Uterus (tissue), 4 donors: ENCODE results near the gene PDGFC. TPM values are rescaled to one million over a fixed set of nuclear protein-coding genes. Genes with fewer than 3 reads are reported as not detected.

Source experiments
- DNase-seq, 2 donors: peaks; one replicate each; pipeline ENCODE4 v3.0.0-alpha.2; 2019 to 2020
- H3K27ac ChIP-seq, 2 donors: fragments of 200-600 bp; sonication (generic); 1 replicate in 1 of 2; 2 replicates in 1 of 2; pipeline ENCODE4 v1.5.1; 2016 to 2018
- H3K27me3 ChIP-seq, 2 donors: fragments of 200-600 bp; sonication (generic); one replicate each; pipeline ENCODE4 v1.5.1; 2018 to 2019; ENCODE audit warnings: control low read depth in 1 of 2
- H3K36me3 ChIP-seq, 2 donors: fragments of 200-600 bp; sonication (generic); one replicate each; pipeline ENCODE4 v1.5.1; 2019; ENCODE audit warnings: control low read depth in 1 of 2
- H3K4me1 ChIP-seq, 2 donors: fragments of 200-600 bp; sonication (generic); one replicate each; pipeline ENCODE4 v1.5.1; 2018 to 2019; ENCODE audit warnings: control low read depth in 1 of 2
- H3K4me3 ChIP-seq, 2 donors: fragments of 200-600 bp; sonication (generic); 1 replicate in 1 of 2; 2 replicates in 1 of 2; pipeline ENCODE4 v1.5.1; 2018 to 2019; ENCODE audit warnings: mild to moderate bottlenecking in 1 of 2
- H3K9me3 ChIP-seq, 2 donors: fragments of 200-600 bp; sonication (generic); one replicate each; pipeline ENCODE4 v1.5.1; 2019; ENCODE audit warnings: control low read depth in 1 of 2
- POLR2A ChIP-seq, 2 donors: fragments of 450-650 bp; IDR thresholded peaks; one replicate each; pipeline ENCODE4 v1.6.1; 2016; ENCODE audit warnings: antibody characterized with exemption in 2 of 2, mild to moderate bottlenecking in 1 of 2, moderate library complexity in 1 of 2
- intact Hi-C: fragments of 100-400 bp; cut with DNase I; formaldehyde crosslinking; loops from one replicate; pipeline ENCODE4 v1.15.1; 2023; ENCODE audit warnings: low total_unique reads
- total RNA-seq, 4 donors: library from RNA; depleted of rRNA in 3 of 4; stranded (reverse); fragments of >200 nt in 3 of 4; gene quantifications; one replicate each; pipeline versions ENCODE4 v1.1.0 to v1.2.4, GENCODE V29; 2014 to 2023
- TF ChIP-seq, protein P1 (sequence below), 4 experiments: fragments of 200-600 bp in 2 of 4; fragments of 450-650 bp in 2 of 4; sonication (generic) in 2 of 4; IDR thresholded peaks; one replicate each; pipeline ENCODE4 v1.5.1; 2016 to 2019; ENCODE audit warnings: antibody characterized with exemption in 4 of 4, mild to moderate bottlenecking in 2 of 4, moderate library complexity in 1 of 4
- donor health status: DM: yes; HTN: yes; CAD: no.

PDGFC gene
- total RNA-seq, 4 donors from 2014 or later: 22.5 to 103 (median 70.2) TPM

DNA sequence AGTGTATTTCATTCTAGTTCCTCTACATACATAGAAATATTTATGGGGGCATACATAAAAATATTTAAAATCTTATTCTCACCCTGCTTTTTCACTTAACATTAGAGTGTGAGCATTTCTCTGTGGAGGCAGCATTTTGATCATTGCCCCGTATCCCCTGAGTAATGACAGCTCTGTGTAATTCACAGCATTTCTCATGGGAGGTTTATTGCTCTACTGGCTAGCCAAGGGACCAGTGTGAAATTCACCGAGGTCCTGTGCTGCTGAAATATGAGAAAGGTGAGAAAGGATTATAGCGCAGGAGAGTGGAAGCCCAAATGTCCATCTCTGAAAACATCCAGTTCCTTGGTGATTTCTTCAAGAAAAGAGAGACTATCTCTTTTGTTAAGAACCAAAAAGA lies 22.9 kb downstream of the PDGFC start:
- no peak overlapping the region for H3K4me3 ChIP-seq
- peak overlapping the region; percentile 72 to 90 for H3K27ac ChIP-seq
- DNase-seq: no peak
- TF ChIP-seq, protein P1, sequence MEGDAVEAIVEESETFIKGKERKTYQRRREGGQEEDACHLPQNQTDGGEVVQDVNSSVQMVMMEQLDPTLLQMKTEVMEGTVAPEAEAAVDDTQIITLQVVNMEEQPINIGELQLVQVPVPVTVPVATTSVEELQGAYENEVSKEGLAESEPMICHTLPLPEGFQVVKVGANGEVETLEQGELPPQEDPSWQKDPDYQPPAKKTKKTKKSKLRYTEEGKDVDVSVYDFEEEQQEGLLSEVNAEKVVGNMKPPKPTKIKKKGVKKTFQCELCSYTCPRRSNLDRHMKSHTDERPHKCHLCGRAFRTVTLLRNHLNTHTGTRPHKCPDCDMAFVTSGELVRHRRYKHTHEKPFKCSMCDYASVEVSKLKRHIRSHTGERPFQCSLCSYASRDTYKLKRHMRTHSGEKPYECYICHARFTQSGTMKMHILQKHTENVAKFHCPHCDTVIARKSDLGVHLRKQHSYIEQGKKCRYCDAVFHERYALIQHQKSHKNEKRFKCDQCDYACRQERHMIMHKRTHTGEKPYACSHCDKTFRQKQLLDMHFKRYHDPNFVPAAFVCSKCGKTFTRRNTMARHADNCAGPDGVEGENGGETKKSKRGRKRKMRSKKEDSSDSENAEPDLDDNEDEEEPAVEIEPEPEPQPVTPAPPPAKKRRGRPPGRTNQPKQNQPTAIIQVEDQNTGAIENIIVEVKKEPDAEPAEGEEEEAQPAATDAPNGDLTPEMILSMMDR (IDR thresholded peaks at IDR 0.05): no peak
- no peak for TF ChIP-seq POLR2A (IDR thresholded peaks at IDR 0.05)
- H3K36me3 ChIP-seq: no peaks in the 10 kb centered on the region
- H3K9me3 ChIP-seq: no peaks in the 10 kb centered on the region
- H3K4me1 ChIP-seq: peaks cover 0 to 18% of the 10 kb centered on the region in 2 donors
- no peaks in the 10 kb centered on the region for H3K27me3 ChIP-seq
- intact Hi-C loops: no loop called here

DNA sequence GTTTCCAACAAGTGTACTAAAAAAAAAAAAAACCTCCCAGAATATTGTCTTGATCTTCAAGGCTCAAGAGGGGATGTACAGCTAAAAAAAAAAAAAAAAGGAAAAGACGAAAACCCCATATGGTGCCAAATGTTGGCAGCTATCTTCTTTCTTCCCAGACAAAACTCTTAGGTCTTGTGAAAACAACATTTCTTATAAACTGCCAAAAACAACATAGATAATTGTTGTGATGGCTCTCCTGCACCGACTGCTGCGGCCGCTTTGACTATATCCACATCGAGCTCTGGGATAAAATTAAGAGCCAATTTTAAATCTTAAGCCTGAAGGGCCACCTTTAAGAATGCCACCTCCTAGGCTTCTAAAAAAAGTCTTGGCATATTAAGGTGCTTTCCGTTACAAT lies 23.5 kb downstream of the PDGFC start:
- Histone ChIP-seq H3K4me3 (no peak overlapping the region), H3K27ac (peak overlapping the region; percentile 72 to 90), H3K4me1 (peaks cover 0 to 18% of the 10 kb centered on the region in 2 donors), H3K9me3 (no peaks in the 10 kb centered on the region), H3K36me3 (no peaks in the 10 kb centered on the region), H3K27me3 (no peaks in the 10 kb centered on the region)
- no peak for DNase-seq
- intact Hi-C loops: no loop called here
- TF ChIP-seq, protein P1 (IDR thresholded peaks at IDR 0.05): no peak
- TF ChIP-seq POLR2A (IDR thresholded peaks at IDR 0.05): no peak

DNA sequence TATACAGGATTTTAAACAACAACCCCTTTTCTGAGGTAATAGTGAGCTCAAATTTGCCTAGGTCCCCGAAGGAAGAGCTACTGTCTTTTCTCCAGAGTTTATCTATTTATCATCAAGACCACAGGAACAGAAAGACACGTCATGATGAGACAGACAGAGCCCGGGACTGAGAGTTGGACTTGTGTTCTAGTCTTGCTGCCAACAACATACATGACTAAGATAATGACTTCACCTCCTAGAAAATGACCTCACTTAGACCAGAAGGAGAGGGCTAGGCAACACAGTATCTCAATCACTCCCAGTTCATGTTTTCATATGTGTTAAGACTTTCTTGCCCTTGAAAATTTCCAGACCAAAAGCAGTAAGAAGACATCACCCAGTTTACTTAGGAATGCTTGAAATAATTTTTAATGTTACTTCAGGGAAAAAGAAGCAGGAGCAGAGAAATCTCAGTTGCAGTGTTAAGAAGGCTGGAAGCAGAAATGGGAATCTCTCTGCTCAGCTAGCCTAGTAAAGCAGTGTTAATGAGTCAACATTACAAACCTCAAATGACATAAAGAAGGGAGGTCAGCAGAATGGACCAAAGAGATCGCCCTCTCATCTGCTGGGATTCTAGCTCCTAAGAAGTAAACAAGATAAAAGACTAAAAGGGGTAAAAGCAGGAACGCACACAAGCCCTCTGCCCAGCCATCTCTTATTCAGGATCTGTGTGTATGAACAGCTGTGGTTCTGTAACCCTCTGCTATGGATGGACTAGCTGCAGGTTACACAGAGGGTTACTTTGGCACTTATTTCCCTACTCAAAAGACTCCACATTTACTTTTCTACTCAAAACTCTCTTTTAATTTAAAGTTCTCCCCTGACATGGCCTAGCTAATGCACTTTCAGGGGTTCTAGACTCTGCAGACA lies 24.8 kb downstream of the PDGFC start:
- Histone ChIP-seq H3K4me1 (peaks cover 0 to 12% of the 10 kb centered on the region in 2 donors), H3K27me3 (no peaks in the 10 kb centered on the region), H3K4me3 (no peak overlapping the region), H3K36me3 (no peaks in the 10 kb centered on the region), H3K27ac (peak overlapping the region; percentile 72 to 90), H3K9me3 (no peaks in the 10 kb centered on the region)
- peak; percentile 27 to 78 for DNase-seq
- intact Hi-C loops: no loop called here
- peak in 1 of 2 donors; percentile 29 for TF ChIP-seq POLR2A (IDR thresholded peaks at IDR 0.05)
- TF ChIP-seq, protein P1 (IDR thresholded peaks at IDR 0.05): no peak

DNA sequence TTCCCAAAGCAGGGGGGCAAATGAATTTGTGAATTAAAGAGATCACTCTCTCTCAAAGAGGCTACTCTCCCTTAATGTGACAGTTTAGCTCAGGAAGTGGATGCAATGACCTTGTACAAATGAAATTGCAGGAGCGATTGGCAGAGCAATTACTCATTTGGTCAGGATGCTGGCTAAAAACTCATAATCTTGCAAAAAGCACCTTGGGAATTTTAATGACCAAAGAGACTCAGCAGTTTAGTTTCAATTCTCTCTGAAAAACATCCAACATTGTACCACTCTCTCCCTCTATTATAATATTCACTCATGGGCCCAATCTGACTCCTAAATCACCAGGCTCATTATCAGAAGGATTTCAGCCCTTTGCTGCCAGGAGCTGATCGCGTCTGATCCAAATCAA lies 26.1 kb downstream of the PDGFC start:
- Histone ChIP-seq H3K27me3 (no peaks in the 10 kb centered on the region), H3K4me3 (no peak overlapping the region), H3K4me1 (peaks cover 0 to 10% of the 10 kb centered on the region in 2 donors), H3K36me3 (no peaks in the 10 kb centered on the region), H3K27ac (peak overlapping the region; percentile 72 to 90), H3K9me3 (no peaks in the 10 kb centered on the region)
- no peak for DNase-seq
- intact Hi-C loops: no loop called here
- no peak for TF ChIP-seq POLR2A (IDR thresholded peaks at IDR 0.05)
- TF ChIP-seq, protein P1 (IDR thresholded peaks at IDR 0.05): no peak

DNA sequence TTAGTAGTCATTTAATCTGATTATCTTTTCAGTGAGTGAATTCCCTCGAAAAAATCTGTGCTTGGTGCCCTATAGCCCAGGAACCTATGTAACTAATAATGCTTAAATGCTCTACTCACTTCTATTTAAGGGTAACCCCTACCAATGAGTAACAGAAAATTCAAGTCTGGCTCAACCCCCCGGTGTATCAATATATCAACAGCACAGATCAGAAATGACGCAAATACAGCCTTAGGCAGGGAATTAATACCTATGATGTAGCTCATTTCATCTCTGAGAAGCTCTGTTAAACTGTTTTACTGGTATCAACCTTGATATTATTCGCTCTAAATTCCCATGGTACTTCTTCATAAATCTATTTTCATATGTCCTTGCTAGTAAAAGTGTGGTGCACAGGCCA lies 28.6 kb downstream of the PDGFC start:
- intact Hi-C loops: no loop called here
- H3K36me3 ChIP-seq: no peaks in the 10 kb centered on the region

More for the DNA sequence above, 28.6 kb downstream of the PDGFC start:
- TF ChIP-seq, protein P1 (IDR thresholded peaks at IDR 0.05): no peak
- no peak for TF ChIP-seq POLR2A (IDR thresholded peaks at IDR 0.05)
- DNase-seq: no peak
- Histone ChIP-seq H3K9me3 (no peaks in the 10 kb centered on the region), H3K4me3 (no peak overlapping the region), H3K4me1 (peaks cover 0 to 5% of the 10 kb centered on the region in 2 donors), H3K27ac (peak overlapping the region; percentile 72 to 90), H3K27me3 (no peaks in the 10 kb centered on the region)
